ENCODE measurements around the gene ZNF764. TPM values are rescaled to one million over a fixed set of nuclear protein-coding genes. Genes with fewer than 3 reads are reported as not detected.

ZNF764 gene
- total RNA-seq, 4 donors from 2014 or later, result 17.9 to 48.0 (median 23.2) TPM

- in situ Hi-C loops (cut with MboI; ENCODE audit: low pct_ligation_motif_present in 1 of 4, low pct_unique_long_range_greater_than_20kb in 1 of 4, low sequenced_read_pairs in 3 of 4) (no loop called here), intact Hi-C loops (cut with DNase I; ENCODE audit: low total_unique reads) (no loop called here)
- TF ChIP-seq CTCF (IDR thresholded peaks at IDR 0.05) (no peak), POLR2AphosphoS5 (IDR thresholded peaks at IDR 0.05) (no peak), EP300 (IDR thresholded peaks at IDR 0.05; ENCODE audit: low read depth) (no peak), POLR2A (IDR thresholded peaks at IDR 0.05) (no peak)
- Histone ChIP-seq H3K27ac (no peak overlapping the region), H3K36me3 (no peaks in the 10 kb centered on the region), H3K4me1 (peaks cover 0 to 6% (median 1%) of the 10 kb centered on the region in 4 donors), H3K9me3 (no peaks in the 10 kb centered on the region), H3K4me3 (no peak overlapping the region), H3K27me3 (no peaks in the 10 kb centered on the region)
- WGBS, 2 donors (ENCODE audit: low coverage in 1 of 2), result 52 to 60% methylated on average over 3 to 4 of the region's 4 CpGs
- DNase-seq, result no peak
Observed at GRCh38 chr16:30509081-30509765, 49.0 kb downstream of the ZNF764 start.

Small RNA genes within 50 kb of the gene (small RNA-seq; reads per million reads assigned to genes)
- 0 reads per million in 4 donors for gene AC093249.4
- gene MIR4518, result 0 reads per million in 4 donors

Other genes starting within 250 kb of the ZNF764 start
- 10 to 100 TPM; 25.8 to 41.1 (median 33.0) TPM for gene CD2BP2, start 203.1 kb downstream of the ZNF764 start, total RNA-seq
- gene TBC1D10B, start 187.9 kb downstream of the ZNF764 start, total RNA-seq, result 10 to 100 TPM; 32.5 to 62.9 (median 40.3) TPM
- 1 to 10 TPM in 1 of 4 donors, not detected in 3; 6.3 TPM for gene MYL11, start 183.6 kb downstream of the ZNF764 start, total RNA-seq
- 1 to 10 TPM; 2.8 to 9.8 (median 4.8) TPM for gene SEPTIN1, start 175.8 kb downstream of the ZNF764 start, total RNA-seq
- gene ZNF48, start 163.0 kb downstream of the ZNF764 start, total RNA-seq, result 10 to 100 TPM in 1 of 4 donors, 1 to 10 TPM in 2, not detected in 1; 5.8 to 10.5 (median 7.0) TPM
- gene ZNF771, start 150.8 kb downstream of the ZNF764 start, total RNA-seq, result 10 to 100 TPM in 3 of 4 donors, 1 to 10 TPM in 1; 7.4 to 28.1 (median 15.1) TPM
- 10 to 100 TPM; 35.2 to 74.1 (median 50.0) TPM for gene DCTPP1, start 128.3 kb downstream of the ZNF764 start, total RNA-seq
- gene SEPHS2, start 112.5 kb downstream of the ZNF764 start, total RNA-seq, result 100 to 1,000 TPM in 3 of 4 donors, 10 to 100 TPM in 1; 86.7 to 218 (median 151) TPM
- 10 to 100 TPM in 2 of 4 donors, 1 to 10 TPM in 2; 1.8 to 33.7 (median 6.7) TPM for gene ITGAL, start 85.6 kb downstream of the ZNF764 start, total RNA-seq
- 100 to 1,000 TPM in 1 of 4 donors, 10 to 100 TPM in 3; 54.7 to 116 (median 74.9) TPM for gene ZNF768, start 31.8 kb downstream of the ZNF764 start, total RNA-seq
- gene ZNF747, start 23.5 kb downstream of the ZNF764 start, total RNA-seq, result 10 to 100 TPM; 16.0 to 25.7 (median 16.8) TPM
- 10 to 100 TPM; 22.9 to 64.3 (median 43.5) TPM for gene ZNF688, start 13.3 kb upstream of the ZNF764 start, total RNA-seq
- 100 to 1,000 TPM in 1 of 4 donors, 10 to 100 TPM in 3; 17.2 to 131 (median 20.5) TPM for gene ZNF785, start 27.3 kb upstream of the ZNF764 start, total RNA-seq
- gene ZNF689, start 52.0 kb upstream of the ZNF764 start, total RNA-seq, result 10 to 100 TPM in 1 of 4 donors, 1 to 10 TPM in 3; 3.4 to 77.1 (median 8.1) TPM
- 100 to 1,000 TPM in 2 of 4 donors, 10 to 100 TPM in 2; 42.9 to 154 (median 85.5) TPM for gene PRR14, start 92.6 kb upstream of the ZNF764 start, total RNA-seq
- gene FBRS, start 100.1 kb upstream of the ZNF764 start, total RNA-seq, result 100 to 1,000 TPM in 1 of 4 donors, 10 to 100 TPM in 3; 54.6 to 114 (median 73.1) TPM
- 100 to 1,000 TPM in 1 of 4 donors, 10 to 100 TPM in 3; 43.8 to 135 (median 71.3) TPM for gene SRCAP, start 140.8 kb upstream of the ZNF764 start, total RNA-seq
- 100 to 1,000 TPM in 1 of 4 donors, 10 to 100 TPM in 3; 41.1 to 152 (median 66.4) TPM for gene PHKG2, start 190.1 kb upstream of the ZNF764 start, total RNA-seq
- 10 to 100 TPM in 1 of 4 donors, 1 to 10 TPM in 3; 3.3 to 15.5 (median 6.0) TPM for gene CFAP119, start 203.7 kb upstream of the ZNF764 start, total RNA-seq
- gene RNF40, start 203.9 kb upstream of the ZNF764 start, total RNA-seq, result 100 to 1,000 TPM in 1 of 4 donors, 10 to 100 TPM in 3; 55.3 to 105 (median 77.8) TPM
- 10 to 100 TPM; 13.5 to 29.9 (median 16.4) TPM for gene ZNF629, start 228.8 kb upstream of the ZNF764 start, total RNA-seq

Measured in transverse colon (tissue), 4 donors.